ENCODE data around the gene ANKS1A.
"Not testable (repeated sequence)": the region's sequence is repeated elsewhere in the genome, so short reads cannot be mapped to it uniquely, and the experiment has no call there.

ANKS1A gene

GRCh38 chr6:35086636-35087360 is 197.7 kb downstream of the ANKS1A start:
- no peak for DNase-seq (ENCODE audit: low read depth)

GRCh38 chr6:35087361-35088280 is 198.6 kb downstream of the ANKS1A start:
- no peak for DNase-seq (ENCODE audit: low read depth)

- no peak for DNase-seq (ENCODE audit: low read depth)
These were observed 199.5 kb downstream of the ANKS1A start for GRCh38 chr6:35088281-35089215.

GRCh38 chr6:35089216-35089934 is 200.3 kb downstream of the ANKS1A start:
- DNase-seq (ENCODE audit: low read depth), result no peak

GRCh38 chr6:35089935-35090505 is 201.0 kb downstream of the ANKS1A start:
- no peak for DNase-seq (ENCODE audit: low read depth)

GRCh38 chr6:35090734-35091133 is 201.7 kb downstream of the ANKS1A start:
- DNase-seq (ENCODE audit: low read depth), result no peak

- no peak for DNase-seq (ENCODE audit: low read depth)
These were observed 202.5 kb downstream of the ANKS1A start for GRCh38 chr6:35091346-35092083.

GRCh38 chr6:35092362-35093117 is 203.5 kb downstream of the ANKS1A start:
- no peak for DNase-seq (ENCODE audit: low read depth)

- no peak for DNase-seq (ENCODE audit: low read depth)
These were observed 204.0 kb downstream of the ANKS1A start for GRCh38 chr6:35093118-35093445.

- DNase-seq (ENCODE audit: low read depth), result no peak
These were observed 204.7 kb downstream of the ANKS1A start for GRCh38 chr6:35093783-35094182.

GRCh38 chr6:35094183-35094582 is 205.1 kb downstream of the ANKS1A start:
- no peak for DNase-seq (ENCODE audit: low read depth)

- no peak for DNase-seq (ENCODE audit: low read depth)
These were observed 207.2 kb downstream of the ANKS1A start for GRCh38 chr6:35096129-35096862.

GRCh38 chr6:35099116-35099515 is 210.1 kb downstream of the ANKS1A start:
- DNase-seq (ENCODE audit: low read depth), result no peak

- DNase-seq (ENCODE audit: low read depth), result no peak
These were observed 216.0 kb downstream of the ANKS1A start for GRCh38 chr6:35105078-35105477.

- DNase-seq (ENCODE audit: low read depth), result not testable (repeated sequence)
These were observed 217.0 kb downstream of the ANKS1A start for GRCh38 chr6:35106061-35106460.

- not testable (repeated sequence) for DNase-seq (ENCODE audit: low read depth)
These were observed 218.2 kb downstream of the ANKS1A start for GRCh38 chr6:35107208-35107607.

GRCh38 chr6:35107761-35108160 is 218.7 kb downstream of the ANKS1A start:
- DNase-seq (ENCODE audit: low read depth), result not testable (repeated sequence)

- DNase-seq (ENCODE audit: low read depth), result no peak
These were observed 219.3 kb downstream of the ANKS1A start for GRCh38 chr6:35108309-35108885.

- DNase-seq (ENCODE audit: low read depth), result no peak
These were observed 231.7 kb downstream of the ANKS1A start for GRCh38 chr6:35120746-35121145.
